T-helper 2 cell treated with Interferon-gamma antibody and Interleukin-4, amounts not matched to agents 100 ng/mL and 5 ng/mL, for 36 hours (primary cell): ENCODE data around the gene LRTM2. TPM values are rescaled to one million over a fixed set of nuclear protein-coding genes. Genes with fewer than 3 reads are reported as not detected.
"Not testable (repeated sequence)": the region's sequence is repeated elsewhere in the genome, so short reads cannot be mapped to it uniquely, and the experiment has no call there.

ENCODE experiments used
- intact Hi-C: fragments of 100-400 bp; cut with micrococcal nuclease; formaldehyde crosslinking; loops from one replicate; pipeline ENCODE4 v1.15.1; 2023
- total RNA-seq: library from RNA; stranded (reverse); gene quantifications from 2 replicates; pipeline ENCODE4 v1.2.3, GENCODE V29; 2022

LRTM2 gene
- total RNA-seq, 1 donor from 2014 or later, result not detected

DNA sequence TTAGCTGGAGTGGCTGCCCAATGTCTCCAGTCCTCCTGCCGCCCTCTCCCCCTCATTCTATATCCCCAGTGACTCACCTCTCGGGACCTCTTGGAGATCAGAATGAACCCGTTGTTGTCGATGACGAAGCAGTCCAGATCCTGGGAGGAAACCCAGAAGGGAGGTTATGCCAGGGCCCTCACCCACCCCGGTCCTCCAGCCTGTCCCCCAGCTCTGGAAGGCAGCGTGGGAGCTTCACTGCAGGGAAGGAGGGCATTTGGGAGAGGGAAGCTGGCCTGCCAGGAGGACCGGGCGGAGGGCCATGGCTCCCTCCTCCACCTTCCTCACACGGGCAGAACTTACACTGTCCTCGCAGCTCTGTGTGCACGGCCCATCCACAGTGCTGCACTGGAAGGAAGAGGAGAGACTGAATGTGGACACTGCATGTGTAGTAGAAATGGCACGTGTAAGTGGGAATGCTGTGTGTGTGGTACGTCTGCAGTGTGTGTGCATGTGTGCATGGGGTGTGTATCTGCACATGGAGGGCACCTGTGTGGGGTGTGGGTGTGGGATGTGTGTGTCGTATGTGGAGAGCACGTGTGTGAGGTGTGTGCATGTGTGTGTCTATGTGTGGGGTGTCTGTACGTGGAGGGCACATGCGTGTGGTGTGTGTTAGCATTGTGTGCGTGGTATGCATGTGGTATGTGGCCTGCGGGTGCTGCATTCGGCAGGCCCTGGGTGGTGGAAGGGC, 10.0 kb upstream of the LRTM2 start:
- intact Hi-C loops, result no loop called here

DNA sequence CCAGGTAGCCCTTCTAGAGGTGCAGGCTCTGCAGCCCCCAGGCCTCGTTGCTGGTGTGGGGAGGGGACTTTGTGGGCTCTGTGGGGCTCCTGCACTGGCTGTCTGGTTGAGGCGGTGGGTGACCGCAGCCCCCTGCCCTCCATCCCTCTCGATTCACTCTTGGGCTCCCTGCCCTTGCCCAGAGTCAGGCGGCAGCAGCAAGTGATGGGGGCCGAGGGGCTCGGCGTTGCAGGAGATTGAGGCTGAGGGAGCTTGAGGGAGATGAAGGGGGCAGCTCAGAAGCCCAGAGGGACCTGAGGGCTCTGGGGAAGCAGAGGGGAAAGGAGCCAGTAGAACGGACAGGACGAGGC, 9.5 kb upstream of the LRTM2 start:
- intact Hi-C loops, result no loop called here

DNA sequence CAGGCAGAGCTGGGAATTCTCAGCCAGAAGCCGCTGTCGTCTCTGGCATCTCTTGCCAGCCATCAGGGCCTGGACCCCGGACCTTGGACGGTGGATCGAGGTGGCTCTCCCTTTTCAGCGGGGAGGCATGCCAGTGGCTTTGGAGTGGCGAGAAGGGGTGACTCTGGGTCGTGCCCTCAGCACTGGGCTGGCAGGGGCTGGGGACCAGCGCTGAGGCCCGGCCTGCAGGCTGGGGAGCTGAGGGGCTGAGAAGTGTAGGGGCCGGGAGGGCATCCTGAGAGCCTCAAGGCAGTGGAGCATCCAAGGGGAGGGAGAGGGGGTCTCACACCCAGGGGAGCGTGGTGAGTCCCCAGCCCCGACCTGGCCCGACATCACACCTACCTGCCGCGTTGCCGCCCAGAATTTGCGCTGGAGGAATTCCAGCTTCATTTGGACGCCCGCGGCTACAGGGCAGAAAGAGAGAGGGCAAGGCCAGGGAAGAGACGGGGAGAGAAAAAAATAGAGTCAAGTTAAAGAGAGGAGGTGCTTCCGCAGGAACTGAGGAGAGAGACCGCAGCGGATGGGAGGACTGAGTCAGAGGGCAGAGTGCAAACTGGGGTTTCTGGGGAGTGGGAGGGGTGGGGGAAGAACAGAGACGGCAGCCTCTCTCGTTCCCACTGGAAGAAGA, 9.0 kb upstream of the LRTM2 start:
- intact Hi-C loops, result no loop called here

DNA sequence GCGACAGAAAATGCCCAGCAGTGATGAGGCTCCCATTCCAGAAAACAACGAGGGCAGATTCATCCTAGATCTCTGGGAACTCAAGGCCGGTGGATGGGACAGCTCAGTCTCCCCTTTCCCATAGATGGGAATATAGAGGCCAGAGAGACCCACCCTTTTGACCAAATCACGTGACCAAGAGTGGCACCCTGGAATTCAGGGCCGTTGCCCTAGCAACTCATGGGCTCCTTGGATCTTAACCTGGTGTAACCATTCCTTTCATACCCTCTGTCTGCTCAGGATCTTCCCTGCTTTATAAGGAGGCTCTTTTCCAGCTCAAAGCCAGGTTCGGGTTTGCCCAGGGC, 8.4 kb upstream of the LRTM2 start:
- intact Hi-C loops, result no loop called here

DNA sequence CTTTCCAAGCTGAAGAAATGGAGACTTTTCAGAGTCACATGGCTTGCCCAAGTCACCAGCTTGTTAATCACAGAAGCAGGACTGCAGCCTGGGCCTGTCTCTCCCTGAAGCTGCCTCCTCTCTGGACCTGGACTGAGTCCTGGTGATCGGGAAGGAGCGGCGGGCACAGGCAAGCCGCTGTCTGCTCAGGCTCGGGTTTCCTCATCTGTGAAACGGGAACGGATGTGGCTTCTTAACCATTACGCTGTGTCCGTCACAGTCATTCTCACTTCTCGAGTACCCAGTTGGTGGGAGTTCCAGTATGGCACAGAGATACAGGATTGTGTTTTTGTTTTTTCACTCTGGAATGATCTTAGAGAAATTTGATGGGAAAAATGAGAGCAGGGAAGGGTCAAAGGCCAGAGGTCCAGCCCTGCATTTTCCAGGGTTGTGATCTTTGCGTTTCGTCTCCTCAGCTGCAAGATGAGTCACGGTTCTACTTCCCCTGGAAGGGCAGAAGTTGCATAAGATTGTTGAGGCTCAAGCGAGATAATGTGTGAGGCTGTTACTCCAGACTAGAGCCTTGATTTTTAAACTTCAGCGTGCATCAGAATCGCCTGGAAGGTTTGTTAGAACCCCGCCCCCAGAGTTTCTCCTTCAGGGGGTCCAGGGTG, 7.6 kb upstream of the LRTM2 start:
- intact Hi-C loops, result no loop called here

DNA sequence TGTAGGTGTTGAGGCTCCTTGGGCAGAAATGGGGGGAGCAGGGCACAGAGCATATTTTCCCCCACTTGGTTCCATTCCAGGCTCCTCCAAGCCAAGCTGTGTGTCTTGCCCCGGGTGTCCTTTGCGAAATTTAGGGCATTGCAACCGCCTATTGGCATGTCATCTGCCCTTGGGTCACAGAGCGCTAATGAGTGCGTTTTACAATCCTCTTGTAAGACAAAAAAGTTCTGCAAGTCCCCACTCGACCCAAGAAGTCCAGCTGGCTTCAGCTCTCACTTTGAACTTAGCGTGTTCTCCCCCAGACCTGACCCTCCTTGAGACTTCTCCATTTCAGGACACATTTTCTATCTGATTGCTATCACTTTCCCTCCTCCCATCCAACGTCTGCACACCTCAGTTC, 6.1 kb upstream of the LRTM2 start:
- intact Hi-C loops, result no loop called here

DNA sequence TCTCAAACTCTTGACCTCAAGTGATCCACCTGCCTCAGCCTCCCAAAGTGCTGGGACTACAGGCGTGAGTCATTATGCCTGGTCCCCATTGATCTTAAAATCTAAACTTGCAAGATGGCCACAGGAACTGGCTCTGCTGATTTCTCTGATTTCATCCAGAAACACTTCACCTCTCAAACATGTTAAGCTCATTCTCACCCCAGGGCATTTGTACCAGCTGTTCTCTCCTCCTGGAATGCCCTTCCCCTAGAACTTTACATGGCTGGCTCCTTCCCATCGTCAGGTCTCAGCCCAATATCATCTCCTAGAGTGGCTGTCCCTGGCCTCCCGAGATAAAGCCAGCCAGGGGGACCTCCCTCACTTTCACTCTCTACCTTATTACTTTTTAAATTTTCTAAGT, 5.3 kb upstream of the LRTM2 start:
- intact Hi-C loops, result no loop called here

DNA sequence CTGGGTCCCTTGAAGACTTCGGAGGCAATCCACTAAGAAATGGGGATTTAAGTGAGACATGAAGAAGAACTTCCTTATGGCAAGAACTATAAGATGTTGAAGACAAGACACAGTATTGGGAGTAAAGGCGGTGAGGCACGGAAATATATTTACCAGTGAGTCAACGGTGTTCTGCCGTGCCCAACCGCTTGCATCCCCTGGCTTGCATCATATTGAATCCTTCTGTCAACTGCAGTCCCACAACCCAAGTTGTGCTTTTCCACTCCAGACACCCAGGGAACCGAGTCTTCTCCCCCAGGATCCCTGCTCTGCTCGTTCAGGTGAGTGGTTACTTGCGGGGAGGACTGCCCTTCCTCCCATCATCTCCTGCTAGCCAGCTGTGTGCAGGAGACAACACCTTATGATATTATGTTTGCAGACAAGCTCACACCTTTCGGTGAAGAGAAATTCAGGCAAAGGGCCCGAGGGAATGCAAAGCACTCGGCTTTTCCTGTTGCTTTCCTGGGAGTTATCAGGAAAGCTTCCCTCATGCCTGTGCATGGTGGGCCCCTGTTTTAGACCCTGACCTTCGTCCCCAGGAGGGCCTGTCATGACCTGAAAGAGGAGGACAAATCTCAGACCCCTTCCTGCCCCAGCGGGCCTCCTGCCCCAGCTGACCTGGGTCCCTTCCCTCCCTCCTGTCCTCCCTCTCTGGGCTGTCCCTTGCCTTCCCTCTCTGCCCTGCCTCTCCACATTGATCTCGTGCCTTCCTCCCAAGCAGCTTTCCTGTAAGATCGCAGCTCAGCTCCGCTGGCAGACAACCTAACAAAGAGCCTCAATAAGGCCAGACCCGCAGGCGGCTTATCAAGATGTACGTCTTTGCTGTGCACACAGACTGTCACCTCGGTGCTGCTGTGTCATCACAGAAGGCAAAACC, 4.3 kb upstream of the LRTM2 start:
- intact Hi-C loops, result no loop called here

DNA sequence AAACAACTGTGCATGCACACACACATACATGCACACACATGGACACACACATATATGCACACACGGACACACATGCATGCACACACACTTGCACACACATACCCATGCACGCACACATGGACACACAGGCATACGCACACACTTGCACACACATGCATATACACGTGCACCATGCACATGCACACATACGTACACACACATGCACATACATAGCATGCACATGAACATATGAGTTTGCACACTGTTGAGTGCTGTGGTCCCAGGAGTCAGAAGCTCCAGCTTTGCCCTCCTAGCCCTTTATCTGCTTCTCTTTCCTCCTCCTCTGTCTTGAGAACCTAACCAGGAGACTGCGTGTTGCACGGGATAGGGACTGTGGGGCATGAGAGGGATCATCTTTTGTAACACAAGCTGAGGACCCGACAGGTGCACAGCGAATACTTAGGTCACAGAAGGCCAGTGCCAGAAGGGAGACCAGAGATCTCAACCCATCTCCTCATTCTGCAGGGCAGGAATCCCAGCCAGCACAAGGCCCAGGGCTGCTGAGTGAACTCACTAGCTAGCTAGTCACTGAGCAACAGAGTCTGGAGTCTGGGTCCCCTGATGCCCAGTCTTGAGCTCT, 3.5 kb upstream of the LRTM2 start:
- intact Hi-C loops, result no loop called here

DNA sequence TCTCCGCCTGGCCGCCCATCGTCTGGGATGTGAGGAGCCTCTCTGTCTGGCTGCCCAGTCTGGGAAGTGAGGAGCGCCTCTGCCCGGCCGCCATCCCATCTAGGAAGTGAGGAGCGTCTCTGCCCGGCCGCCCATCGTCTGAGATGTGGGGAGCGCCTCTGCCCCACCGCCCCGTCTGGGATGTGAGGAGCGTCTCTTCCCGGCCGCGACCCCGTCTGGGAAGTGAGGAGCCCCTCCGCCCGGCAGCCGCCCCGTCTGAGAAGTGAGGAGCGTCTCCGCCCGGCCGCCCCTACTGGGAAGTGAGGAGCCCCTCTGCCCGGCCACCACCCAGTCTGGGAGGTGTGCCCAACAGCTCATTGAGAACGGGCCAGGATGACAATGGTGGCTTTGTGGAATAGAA, 2.4 kb upstream of the LRTM2 start:
- intact Hi-C loops, result not testable (repeated sequence)

DNA sequence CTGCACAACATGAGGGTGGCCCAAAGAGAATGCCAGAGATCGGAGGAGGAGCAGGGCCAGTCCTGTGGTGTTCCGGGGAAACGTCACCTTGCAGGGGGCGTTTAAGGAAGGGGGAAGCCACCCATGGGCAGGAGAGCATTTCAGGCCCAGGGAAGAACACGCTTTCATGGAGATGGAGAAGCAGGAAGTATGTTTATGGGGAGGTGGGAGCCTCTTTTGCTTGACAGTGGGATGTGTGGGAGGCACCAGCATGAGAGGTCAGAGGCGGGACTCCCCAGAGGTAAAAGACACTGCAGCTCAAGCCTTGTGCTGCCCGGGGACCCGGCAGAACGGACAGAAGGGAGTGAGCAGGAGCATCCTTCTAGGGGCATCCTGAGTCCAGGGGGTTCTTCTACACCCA, 1.3 kb upstream of the LRTM2 start:
- intact Hi-C loops, result no loop called here

DNA sequence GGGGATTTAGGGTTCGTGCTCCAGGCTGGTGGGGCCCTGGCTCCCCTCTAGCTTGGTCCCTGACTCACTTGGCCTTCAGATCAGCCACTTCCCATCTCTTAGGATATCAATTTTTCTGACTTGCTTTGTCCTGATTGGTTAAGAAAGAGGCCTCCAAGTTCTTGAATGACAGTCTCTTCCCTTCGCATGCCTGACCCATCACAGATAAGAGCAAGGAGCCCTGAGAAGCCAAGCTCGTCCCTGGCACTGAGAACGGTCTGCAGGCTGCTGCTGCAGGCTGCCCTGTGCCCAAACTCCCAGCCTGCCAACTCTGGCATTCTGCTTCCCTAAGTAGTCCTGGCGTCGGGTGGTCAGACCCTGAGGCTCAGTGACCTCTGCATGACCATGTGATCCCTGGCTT, 794 bp upstream of the LRTM2 start:
- intact Hi-C loops, result no loop called here

DNA sequence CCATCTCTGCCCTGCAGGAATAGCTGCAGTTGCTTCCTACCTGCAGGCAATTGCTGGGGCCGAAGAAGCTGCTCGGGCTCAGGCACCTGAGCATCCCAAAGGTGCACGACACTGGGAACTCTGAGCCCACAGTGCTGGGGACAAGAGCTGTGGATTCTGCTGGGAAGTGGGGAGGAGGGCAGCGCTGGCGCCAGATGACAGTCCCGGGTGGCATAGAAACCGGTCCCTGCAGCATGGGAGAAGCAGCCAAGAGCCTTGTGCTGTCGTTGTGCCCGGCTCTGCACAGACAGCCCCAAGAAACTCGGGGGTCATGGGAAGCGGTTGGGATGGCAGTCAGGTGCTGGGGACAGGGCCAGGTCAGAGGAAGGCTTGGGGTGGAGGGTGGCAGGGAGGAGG, 529 bp downstream of the LRTM2 start:
- intact Hi-C loops, result no loop called here

DNA sequence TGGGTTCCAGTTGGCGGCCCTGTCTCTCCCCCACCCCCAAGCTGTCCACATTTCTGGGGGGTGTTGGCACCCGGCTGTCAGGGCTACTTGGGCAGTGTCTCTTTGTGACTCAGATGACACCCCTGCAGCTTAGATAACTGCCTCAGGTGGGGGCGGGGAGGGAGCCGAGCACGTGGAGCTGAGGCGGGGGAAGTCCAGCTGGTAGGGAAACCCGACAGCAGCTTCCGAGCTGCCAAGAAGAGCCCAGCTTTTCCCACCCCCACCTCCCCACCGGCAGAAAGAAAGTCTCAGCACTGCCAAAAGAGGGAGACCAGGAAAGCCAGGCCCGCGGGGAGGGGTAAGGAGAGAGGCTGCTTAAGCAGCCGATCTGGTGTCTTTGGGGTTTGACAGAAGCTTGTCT, 1.4 kb downstream of the LRTM2 start:
- intact Hi-C loops, result no loop called here

DNA sequence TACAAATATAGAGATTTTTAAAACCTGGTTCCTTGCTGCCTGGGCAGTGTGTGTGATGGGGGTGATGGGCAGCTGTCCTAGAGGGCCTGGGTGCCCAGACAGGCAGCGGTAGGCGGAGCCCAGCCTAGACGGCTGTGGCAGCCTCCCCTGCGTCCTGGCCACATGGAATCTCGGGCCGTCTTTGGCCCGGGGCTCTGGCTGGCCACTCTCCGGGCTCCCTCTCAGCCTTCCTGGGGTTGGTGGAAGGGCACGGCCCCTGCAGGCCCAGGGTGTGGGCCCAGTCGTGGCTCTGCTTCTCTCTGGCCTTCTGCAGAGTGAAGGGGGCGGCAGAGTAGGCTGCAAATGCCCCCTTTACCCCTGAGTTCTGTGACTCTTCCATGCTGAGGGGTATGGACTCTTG, 2.3 kb downstream of the LRTM2 start:
- intact Hi-C loops, result no loop called here

DNA sequence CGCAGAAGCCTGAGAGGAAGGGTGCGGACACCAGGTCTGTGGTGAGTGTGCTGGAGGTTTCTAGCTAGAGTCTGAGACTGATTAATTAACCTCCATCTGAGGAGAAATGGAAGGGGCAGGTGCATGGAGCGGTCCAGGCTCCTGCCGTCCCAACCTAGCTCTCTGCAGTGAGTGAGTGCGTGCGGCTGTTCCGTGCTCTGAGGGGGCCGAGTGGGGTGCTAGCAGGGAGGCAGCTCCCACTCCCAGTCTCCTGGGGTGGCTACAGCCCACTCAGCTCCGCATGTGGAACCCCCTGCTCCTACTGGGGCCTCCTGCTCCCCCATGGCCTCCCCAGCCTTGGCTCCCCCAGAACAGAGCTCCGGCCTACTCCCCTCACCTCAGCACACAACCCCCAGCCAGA, 2.9 kb downstream of the LRTM2 start:
- intact Hi-C loops, result no loop called here

DNA sequence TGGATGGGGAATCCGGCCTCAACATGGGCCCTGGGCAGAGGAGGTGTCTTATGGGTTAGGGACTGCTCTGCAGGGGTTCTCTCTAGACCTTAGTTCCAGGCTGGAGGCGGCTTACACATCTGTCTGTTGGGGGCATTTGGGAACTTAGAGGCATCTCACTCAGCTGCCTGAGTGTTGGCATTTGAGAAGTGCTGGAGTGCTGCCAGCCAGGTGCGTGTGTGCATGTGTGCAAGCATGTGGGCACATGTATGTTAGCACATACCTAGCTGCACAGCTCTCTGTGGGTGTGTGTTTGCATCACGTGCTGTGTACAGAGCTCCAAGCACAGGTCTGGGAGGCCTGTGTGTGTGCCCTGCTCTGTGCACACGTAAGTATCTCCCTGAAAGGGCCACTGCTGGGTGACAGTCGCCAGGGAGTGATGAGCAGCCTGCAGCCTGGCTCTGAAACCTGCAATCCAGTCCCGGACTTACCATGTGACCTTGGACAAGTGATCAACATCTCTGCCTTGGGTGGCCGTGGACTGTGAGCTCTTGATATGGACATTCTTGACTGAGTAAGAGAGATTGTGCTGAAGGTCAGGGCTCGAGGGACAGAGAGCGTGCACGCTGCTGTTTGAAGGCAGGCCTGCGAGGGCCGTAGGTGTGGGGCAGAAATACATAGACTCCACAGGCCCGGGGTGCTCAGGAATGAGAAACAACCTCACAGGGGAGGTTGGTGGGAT, 5.2 kb downstream of the LRTM2 start:
- intact Hi-C loops, result no loop called here

DNA sequence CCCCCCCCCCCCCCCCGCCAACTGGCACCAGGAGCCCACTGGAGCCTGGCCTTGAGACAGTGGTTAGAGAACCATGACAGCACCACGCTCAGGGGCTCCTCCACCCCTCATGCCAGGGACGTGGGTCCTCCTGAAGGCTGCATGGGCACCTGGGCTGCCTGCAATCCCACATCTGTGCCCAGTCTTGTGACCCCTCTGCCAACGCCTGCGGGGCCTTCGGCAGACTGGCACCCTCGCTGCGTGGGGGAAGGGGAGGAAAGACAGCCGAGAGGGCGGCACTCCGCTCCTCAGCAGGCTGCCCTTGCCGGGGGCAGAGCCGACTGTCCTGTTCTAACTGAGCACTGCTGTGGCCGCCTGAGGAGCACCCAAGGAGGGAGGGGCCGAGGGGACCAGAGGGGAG, 6.0 kb downstream of the LRTM2 start:
- intact Hi-C loops, result no loop called here

DNA sequence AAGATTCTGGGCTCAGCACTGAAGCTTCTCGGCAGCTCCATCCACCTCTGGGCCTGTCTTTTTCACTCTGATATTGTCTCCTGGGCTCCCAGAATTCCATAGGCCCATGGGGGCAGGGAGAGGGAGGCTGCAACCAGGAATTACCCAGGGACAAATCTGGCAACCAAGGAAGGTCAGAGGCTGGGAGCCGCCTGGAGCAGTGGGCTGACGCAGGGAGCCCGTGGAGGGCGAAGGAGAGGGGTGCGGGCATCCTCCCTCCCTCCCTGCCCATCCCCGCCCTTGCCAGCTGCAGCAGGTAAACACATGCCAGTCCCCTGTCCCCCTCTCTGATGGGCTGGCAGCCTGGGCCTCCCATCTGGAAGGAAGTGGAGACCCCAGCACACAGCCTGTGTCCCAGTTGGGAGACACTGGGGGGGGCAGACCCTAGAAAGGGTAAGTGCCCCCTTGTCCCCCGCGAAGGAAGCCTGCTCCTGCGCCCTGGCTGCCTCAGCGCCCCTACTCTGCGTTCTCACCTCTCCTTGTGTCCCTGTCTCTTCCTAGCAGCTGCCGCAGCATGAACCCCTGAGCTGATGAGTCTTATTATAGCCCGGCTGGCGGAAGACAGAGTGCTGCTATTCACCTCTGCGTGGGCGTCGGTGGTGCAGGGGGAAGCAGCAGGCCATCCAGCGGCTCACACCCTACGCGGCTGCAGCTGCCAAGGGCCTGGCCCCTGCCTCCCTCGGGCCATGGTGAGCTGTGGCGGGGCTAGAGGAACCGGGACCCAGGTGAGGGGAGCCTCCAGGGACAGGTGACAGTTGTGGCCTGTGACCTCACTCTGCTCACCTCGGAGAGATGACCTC, 6.7 kb downstream of the LRTM2 start:
- intact Hi-C loops, result no loop called here
